T-helper 9 cell (primary cell): ENCODE data around the gene CDK19.
"Not testable (repeated sequence)": the region's sequence is repeated elsewhere in the genome, so short reads cannot be mapped to it uniquely, and the experiment has no call there.

Experiments used
- DNase-seq: peaks from one replicate; pipeline ENCODE4 v3.0.0-alpha.2; 2020

CDK19 gene

DNA sequence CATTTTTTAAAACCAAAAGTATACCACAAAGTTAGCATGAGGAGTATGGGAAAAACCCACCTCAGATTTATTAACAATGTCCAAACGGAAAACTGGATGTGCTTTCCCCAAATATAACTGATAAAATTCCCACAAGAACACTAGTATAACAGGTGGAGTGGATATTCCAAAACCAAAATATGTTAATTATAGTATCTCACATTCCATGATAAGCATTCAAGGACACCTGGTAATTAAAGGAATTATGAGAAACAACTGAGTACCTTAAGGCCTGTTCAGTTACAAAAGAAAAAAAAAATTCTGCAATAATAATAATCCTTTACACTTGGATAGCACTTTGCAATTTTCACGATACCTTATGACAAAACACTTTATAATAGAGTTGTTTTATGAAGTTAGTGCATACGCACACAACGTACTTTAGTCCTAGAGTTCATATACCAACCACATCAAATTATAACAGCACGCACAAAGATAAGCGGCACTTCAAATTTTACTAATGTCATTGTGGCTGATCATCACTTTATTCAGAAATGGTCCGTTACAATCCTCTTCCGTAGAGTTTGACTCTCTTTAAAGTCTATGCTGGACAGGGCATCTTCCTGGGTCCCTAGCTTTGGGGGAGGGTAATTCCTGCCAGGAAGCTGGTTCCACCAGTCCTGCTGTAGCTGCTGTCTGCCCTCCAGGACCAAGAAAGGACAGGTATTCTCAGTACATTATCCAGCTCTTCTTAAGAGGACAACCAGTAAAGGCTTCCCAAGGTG is 1.7 kb downstream of the CDK19 start:
- DNase-seq: no peak

GRCh38 chr6:110812719-110813118 is 2.5 kb downstream of the CDK19 start:
- DNase-seq: no peak

DNA sequence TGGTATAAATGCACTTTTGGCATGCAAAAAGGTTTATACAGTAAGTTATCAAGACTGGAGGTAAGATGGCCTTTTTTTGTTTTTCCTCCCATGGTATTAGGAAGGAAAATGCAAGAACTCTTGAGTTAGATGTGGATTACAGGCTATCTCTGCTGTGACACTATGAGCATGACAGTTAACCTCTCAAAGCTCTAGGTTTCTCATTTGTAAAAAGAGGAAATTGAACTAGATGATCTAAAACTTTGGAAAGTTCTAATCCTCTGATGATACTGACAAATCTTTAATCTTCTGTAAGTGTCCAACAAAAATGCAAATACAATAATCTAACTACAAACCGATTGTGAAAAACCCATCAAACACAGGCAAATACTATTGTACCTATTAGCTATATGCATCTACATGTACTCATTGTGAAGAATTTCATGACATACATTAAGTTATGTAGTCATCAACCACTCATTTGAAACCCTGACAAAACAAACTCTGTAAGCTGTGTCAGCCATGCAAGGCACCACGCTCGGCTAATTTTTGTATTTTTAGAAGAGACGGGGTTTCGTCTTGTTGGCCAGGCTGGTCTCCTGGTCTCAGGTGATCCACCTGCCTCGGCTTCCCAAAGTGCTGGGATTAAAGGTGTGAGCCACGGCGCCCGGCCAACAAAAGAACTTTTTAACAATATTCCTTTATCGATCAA is 4.2 kb downstream of the CDK19 start:
- no peak for DNase-seq

GRCh38 chr6:110809792-110810191 is 5.5 kb downstream of the CDK19 start:
- no peak for DNase-seq

- not testable (repeated sequence) for DNase-seq
These were observed 13.1 kb downstream of the CDK19 start for GRCh38 chr6:110802175-110802574.

DNA sequence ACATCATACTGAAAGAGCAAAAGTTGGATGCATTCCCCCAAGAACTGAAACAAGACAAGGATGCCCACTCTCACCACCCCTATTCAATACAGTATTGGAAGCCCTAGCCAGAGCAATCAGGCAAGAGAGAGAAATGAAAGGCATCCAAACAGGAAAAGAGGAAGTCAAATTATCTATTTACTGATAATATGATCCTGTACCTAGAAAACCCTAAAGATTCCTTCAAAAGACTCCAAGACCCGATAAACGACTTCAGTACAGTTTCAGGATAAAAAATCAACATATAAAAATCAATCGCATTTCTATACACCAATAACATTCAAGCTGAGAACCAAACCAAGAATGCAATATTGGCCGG is 14.5 kb downstream of the CDK19 start:
- DNase-seq: no peak

- DNase-seq: no peak
These were observed 15.0 kb downstream of the CDK19 start for GRCh38 chr6:110800196-110800838.

GRCh38 chr6:110799655-110800054 is 15.6 kb downstream of the CDK19 start:
- DNase-seq: no peak

DNA sequence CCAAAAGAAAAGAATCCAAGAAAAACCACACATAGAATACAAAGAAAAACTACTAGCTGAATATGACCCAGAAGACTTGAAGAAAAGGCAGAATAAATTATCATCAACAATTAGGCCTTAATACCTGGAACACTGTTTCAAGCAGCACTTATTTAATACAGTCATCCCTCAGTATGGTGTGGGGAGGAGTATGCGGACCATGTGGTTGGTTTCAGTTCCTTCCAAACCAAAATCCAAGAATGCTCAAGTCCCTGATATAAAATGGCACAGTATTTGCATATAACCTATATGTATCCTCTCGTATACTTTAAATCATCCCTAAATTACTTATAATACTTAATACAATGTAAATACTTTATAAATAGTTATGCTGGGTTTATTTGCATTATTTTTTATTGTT is 16.1 kb downstream of the CDK19 start:
- DNase-seq: no peak

GRCh38 chr6:110795271-110795670 is 20.0 kb downstream of the CDK19 start:
- DNase-seq: no peak

DNA sequence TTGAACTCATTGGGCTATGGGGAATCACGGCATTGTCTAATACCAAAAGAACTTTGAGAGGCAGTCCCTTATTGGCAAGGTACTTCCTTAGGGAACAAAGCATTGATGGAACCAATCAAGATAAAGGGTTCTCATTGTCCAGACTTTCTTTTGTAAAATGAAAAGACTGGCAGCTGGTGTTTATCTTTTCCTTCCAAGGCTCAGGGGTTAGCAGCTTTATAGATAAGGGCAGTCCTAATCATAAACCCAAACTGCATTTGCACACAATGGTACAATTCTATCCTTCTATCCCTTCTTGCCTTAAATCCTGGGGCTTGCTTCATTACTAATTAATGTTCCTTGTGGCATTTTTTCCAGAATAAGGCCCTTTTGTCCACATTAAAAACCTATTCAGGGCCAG is 28.6 kb downstream of the CDK19 start:
- DNase-seq: no peak

DNA sequence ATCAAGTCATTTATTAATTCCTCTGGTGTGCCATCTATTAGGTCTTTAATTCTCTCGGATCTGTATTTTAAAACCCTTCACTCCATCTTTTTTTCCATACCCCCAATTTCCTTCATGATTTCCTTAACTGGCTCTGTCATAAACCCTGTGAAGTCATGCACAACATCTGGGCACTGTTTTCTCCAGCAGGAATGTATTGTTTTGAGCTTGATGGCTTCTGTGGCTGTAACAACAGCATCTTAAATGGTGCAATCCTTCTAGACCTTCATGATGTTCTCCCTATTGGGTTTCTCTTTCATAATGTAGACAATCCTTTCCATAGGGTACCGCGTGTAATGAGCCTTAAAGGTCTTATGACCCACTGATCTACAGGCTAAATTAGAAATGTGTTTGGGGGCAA is 29.0 kb downstream of the CDK19 start:
- DNase-seq: no peak

- no peak for DNase-seq
These were observed 30.7 kb downstream of the CDK19 start for GRCh38 chr6:110784610-110784979.

GRCh38 chr6:110781522-110782214 is 33.6 kb downstream of the CDK19 start:
- DNase-seq: no peak

DNA sequence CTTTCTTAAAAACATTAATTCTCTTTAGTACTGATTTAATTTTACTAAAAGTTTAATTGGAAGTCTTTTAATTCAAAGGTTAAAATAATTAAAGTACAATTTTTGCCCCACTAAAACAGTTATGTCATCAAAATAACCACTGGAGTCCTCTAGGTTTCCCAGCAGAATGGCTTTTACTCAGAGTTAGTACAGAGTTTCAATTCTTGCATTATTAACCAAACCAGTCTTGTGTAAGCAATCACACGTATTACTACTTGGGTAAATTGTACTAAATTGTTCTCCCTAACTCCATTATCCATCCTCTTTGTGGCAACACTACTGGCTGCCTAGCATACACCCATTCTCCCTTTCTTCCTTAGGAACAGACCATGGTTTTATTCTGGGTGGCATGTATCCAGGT is 36.9 kb downstream of the CDK19 start:
- DNase-seq: no peak

- no peak for DNase-seq
These were observed 37.6 kb downstream of the CDK19 start for GRCh38 chr6:110777636-110778035.

DNA sequence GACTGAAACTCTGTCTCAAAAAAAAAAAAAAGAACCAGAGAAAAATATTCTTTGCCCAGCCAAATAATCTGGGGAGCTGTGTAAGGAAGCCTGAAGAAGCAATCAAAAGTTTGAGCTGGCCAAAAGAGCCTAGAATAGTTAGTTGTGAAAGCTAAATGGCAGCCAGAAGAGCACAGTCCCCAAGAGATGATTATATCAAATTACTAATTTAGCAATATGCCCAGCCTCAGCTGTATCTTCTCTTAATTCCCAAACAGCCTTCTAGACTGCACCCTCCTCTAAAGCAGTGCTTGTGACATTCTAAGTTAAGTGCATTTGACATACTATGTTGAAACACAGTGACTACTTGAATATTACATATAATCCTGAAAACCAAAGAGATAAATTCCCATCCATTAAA is 38.9 kb downstream of the CDK19 start:
- DNase-seq: no peak

- no peak for DNase-seq
These were observed 45.3 kb downstream of the CDK19 start for GRCh38 chr6:110769923-110770322.

DNA sequence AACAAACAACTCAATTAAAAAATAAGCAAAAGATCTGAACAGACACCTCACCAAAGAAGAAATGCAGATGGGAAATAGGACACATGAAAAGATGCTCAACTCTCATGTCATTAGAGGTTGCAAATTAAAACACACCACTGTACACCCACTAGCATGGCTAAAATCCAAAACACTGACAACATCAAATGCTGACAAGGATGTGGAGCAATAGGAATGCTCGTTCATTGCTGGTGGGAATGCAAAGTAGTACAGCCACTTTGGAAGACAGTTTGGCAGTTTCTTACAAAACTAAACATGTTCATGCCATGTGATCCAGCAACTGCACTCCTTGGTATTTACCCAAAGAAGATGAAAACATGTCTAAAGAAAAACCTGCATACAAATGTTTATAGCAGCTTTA is 47.2 kb downstream of the CDK19 start:
- DNase-seq: no peak

DNA sequence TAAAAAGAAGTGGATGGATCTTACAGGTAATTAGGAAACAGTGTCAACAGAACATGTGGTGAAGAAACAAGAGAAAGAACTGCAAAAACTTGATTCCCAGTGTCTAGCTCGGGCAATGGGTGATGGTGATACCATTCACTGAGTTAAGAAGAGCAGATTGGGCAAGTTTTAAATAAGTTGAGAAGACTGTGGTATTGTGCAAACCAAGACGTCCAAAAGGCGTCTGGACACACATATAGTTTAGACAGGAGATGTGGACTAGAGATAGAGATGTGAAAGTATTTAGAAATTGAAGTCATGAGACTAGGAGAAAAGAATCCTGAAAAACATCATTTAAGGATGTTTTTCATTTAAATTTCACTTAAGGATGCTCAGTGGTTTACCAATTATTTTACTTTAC is 53.9 kb downstream of the CDK19 start:
- no peak for DNase-seq

GRCh38 chr6:110760589-110760988 is 54.7 kb downstream of the CDK19 start:
- no peak for DNase-seq

DNA sequence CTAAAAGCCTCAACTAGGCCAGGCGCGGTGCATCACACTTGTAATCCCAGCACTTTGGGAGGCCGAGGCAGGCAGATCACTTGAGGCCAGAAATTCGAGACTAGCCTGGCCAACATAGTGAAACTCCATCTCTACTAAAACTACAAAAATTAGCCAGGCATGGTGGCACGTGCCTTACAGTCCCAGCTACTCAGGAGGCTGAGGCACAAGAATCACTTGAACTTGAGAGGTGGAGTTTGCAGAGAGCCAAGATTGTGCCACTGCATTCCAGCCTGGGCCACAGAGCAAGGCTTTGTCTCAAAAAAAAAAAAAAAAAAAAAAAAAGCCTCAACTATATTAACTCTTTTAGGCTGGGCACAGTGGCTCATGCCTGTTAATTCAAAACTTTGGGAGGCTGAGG is 55.2 kb downstream of the CDK19 start:
- DNase-seq: not testable (repeated sequence)

- no peak for DNase-seq
These were observed 57.3 kb downstream of the CDK19 start for GRCh38 chr6:110757926-110758325.

DNA sequence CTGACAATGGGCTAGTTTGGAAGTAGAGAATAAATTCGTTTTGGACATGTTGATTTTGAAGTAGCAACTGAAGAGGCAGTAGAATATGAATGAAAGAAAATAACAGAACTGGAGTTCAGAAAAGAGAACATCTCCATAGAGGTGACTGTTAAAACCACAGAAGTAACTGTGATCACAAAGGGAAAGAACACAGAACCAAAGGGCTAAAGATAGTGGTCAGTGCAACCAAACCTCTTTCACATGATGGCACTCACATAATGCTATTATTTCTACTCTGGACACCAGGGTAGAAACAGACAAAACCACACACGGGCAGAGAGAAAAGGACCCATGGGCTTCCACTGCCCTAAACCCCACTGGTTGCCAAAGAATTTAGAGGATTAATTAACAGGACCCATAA is 58.5 kb downstream of the CDK19 start:
- no peak for DNase-seq
